ENCODE measurements around the gene MGME1.
"Not testable (repeated sequence)": the region's sequence is repeated elsewhere in the genome, so short reads cannot be mapped to it uniquely, and the experiment has no call there.

Gene MGME1

GRCh38 chr20:18020931-18021330 lies 52.1 kb downstream of the MGME1 start:
- DNase-seq (ENCODE audit: low read depth) = no peak

DNA sequence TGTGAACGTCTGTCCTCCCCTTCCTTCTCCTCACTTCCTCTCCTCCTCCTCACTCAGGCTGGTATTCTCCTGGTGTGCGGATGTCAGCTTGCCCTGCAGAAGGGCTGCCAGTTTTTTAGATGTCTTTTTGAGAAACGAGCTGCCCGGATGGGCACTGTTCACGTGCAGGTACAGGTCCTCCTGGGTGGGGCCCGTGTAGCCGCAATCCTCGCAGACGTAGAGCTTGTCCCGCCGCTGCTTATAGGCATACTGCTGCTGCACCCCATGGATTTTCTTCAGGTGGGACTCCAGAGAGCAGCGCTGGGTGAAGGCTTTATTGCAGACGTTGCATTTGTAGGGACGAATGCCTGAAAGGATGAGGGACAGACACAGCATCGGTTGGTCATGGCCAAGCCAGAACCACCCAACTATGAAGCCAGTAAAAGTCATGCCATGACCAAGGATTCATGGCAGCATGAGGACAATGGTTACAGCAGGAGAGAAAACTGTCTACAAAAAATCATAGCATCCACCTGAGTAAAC lies 55.8 kb downstream of the MGME1 start:
- DNase-seq (ENCODE audit: low read depth) = no peak

GRCh38 chr20:18027011-18027410 lies 58.2 kb downstream of the MGME1 start:
- DNase-seq (ENCODE audit: low read depth) = not testable (repeated sequence)

GRCh38 chr20:18030020-18030419 lies 61.2 kb downstream of the MGME1 start:
- DNase-seq (ENCODE audit: low read depth) = no peak

GRCh38 chr20:18031050-18031449 lies 62.2 kb downstream of the MGME1 start:
- no peak for DNase-seq (ENCODE audit: low read depth)

GRCh38 chr20:18031888-18032509 lies 63.2 kb downstream of the MGME1 start:
- no peak for DNase-seq (ENCODE audit: low read depth)

DNA sequence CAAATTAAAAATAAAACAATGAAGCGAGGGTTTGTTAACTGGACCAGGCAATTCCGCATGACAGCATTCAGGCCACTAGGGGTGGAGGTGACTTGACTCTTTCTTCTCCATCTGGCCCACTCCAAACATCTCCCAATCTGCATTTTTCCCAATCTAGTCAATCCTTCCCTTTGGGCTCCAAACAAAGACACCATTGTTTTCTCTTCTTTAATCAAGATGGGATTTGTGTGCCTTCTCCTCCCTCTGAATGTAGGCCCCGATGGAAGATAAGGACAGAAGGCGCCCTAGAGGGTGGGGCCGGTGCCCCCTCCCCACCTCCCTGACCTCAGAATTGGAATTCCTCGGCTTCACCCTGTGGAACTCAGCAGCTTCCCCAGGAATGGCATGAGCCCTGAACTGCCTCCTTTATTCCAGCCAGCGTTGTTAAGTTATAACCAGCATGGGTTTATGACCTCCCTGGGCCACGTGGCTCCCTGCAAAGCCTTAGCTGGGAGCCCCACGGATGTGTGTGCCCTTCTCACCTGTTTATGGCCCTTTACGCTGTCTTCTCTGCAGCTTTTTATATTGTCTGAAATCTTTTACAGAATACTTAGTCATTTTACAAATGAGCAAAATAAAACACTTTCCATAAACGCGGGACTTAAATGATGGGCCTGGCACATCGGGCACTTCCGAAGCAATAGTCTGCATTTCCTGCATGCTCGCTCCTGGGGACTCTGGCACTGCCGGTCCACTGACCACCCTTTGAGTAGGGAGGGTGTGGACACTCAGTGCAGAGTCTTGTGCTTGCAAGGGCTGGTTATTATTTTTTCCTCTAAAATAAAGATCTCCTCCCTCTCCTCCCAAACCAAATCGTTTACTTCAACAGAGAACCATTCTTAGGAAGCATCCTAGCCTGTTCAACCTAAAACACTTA lies 64.4 kb downstream of the MGME1 start:
- no peak for DNase-seq (ENCODE audit: low read depth)

GRCh38 chr20:18034039-18034438 lies 65.2 kb downstream of the MGME1 start:
- DNase-seq (ENCODE audit: low read depth) = no peak

GRCh38 chr20:18039063-18039462 lies 70.2 kb downstream of the MGME1 start:
- DNase-seq (ENCODE audit: low read depth) = no peak
